KOPT-K1 (cell line): ENCODE results near the gene TIPARP.

Source experiments
- H3K27ac ChIP-seq: fragments of 200-600 bp; sonication (generic); 2 replicates; pipeline ENCODE4 v1.5.1; 2016; ENCODE audit warnings: antibody characterized with exemption, mild to moderate bottlenecking, low read depth, low read length; ENCODE audit not compliant: poor library complexity, severe bottlenecking
- H3K36me3 ChIP-seq: fragments of 200-600 bp; sonication (generic); 2 replicates; pipeline ENCODE4 v1.5.1; 2017; ENCODE audit warnings: antibody characterized with exemption, mild to moderate bottlenecking, low read length, moderate library complexity; ENCODE audit not compliant: insufficient read depth
- H3K9me3 ChIP-seq: fragments of 200-600 bp; sonication (generic); 2 replicates; pipeline ENCODE4 v1.5.1; 2017; ENCODE audit warnings: antibody characterized with exemption, low read length, mild to moderate bottlenecking; ENCODE audit not compliant: insufficient read depth, poor library complexity, severe bottlenecking

The TIPARP gene

DNA sequence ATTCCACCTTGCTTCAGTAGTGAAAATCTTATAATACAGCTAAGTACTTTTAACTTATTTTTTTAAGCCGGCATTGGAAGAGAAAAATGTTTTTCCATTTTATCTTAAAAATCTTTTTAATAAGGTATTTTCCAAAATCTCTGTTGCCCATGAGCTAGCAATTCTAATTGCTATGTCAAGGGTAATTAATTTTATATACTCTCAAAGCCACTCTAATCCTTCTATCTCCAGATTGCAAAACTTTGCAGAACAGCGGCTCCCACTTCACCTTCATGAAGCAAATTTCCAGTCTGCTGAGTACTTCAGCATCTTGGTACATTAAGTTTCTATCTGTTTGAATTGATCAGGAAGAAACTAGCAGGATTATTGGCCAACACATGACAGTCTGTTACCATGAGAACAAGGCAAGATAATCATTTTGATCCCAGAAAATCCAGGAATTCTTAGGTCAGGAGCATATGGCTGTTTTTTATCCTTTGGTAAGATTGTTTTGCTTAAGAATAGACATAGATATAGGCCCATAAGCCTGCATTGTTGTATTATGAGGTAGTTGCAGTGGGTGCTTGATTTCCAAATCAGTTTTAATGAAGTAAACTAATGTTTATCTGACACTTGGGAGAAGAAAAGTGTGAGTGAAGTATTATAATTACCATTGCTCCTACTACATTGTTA, 6.0 kb downstream of the TIPARP start:
- Histone ChIP-seq H3K27ac (no peak overlapping the region), H3K36me3 (peaks cover 44% of the 10 kb centered on the region), H3K9me3 (no peaks in the 10 kb centered on the region)

DNA sequence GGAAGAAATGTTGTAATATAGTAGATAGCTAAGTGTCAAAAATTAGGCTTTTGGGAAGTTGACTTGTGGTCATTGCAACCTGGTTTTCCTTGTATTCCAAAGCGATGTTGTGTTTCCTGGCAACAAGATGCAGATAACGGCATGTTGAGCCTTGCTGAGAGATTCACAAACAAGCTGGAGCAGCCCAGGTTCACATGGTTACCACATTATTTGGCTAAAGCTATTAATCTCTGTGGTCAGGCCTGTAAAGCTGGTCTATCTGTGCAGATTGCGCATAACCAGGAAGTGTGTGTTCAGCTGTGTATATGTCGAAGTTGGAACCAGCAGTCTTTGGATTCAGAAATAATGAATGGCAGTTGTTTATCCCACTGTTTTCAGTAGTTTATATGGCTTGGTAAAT, 6.6 kb downstream of the TIPARP start:
- no peaks in the 10 kb centered on the region for H3K9me3 ChIP-seq
- H3K27ac ChIP-seq, result no peak overlapping the region
- peaks cover 44% of the 10 kb centered on the region for H3K36me3 ChIP-seq

DNA sequence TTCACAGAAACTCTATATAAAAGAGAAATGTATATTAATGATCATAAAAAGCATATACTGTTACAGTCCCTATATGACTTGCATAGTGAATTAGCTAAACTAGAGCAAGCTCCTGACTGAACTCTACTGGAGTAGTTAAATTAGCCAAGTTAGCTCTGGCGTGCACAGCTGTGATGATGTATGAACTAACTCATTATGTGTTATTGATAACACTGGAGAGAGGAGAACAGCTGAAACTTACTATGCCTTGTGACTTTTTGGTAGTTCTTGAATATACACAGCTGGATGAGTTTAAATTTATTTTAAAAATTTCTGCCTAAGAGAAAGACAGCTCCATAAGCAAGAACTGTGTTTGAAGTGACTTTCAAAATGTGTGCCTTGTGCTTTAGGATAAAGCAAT, 8.1 kb downstream of the TIPARP start:
- Histone ChIP-seq H3K9me3 (no peaks in the 10 kb centered on the region), H3K27ac (no peak overlapping the region), H3K36me3 (peaks cover 44% of the 10 kb centered on the region)

DNA sequence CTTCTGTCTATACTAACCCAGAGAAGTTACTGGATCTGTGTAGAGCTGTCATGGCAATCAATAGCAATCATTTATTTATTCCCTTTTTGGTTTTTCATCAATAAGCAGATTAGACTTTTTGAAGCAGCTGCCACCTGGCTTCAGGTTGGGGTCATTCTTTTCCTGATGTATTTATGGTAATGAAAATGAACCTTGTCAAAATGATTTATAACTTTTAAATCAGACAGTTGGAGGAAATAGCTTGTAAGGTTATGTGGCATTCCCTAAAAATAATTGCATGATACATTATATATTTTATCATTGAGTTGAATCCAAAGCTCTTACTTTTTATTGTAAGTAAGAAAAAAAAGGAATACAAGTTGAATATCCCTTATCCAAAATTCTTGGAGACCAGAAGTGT, 8.6 kb downstream of the TIPARP start:
- no peaks in the 10 kb centered on the region for H3K9me3 ChIP-seq
- no peak overlapping the region for H3K27ac ChIP-seq
- peaks cover 39% of the 10 kb centered on the region for H3K36me3 ChIP-seq

DNA sequence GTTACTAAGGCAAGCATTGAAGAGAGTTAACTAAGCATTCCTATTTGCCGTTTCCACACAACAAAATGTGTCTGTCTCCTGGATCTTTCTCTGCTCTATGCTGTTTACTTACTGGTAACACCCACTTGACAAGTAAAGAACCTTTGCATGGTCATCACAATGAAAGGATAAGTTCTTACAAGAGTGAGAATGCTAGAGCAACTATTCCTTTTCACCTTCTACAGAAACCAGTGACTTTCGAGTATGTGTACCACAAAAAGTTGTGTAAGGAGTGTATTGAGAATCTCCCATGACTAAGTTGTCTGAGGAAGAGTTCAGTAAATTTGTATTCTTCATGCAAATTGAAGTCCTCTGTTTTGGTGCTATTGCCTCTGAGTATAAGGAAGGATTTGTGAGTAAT, 10.8 kb downstream of the TIPARP start:
- no peak overlapping the region for H3K27ac ChIP-seq
- peaks cover 18% of the 10 kb centered on the region for H3K36me3 ChIP-seq
- H3K9me3 ChIP-seq, result no peaks in the 10 kb centered on the region

DNA sequence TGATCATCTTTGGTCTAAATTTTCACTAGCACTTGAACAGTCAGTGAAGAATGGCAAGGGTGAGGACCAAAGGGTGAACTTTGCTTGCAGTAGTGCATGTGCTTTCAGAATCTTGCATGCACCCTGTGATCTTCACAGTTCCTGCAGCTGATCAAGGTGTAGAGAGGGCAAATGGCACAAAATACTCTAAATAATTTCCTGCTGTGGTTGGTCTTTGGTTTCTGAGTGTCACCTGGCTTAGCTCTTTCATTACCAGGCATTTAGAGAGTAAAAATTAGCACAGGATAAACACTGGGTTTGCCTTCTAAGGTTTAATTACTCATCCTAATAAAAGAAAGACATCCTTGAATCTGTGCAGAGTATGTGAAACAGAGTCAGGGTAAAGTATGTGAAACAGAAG, 11.4 kb downstream of the TIPARP start:
- peaks cover 13% of the 10 kb centered on the region for H3K36me3 ChIP-seq

DNA sequence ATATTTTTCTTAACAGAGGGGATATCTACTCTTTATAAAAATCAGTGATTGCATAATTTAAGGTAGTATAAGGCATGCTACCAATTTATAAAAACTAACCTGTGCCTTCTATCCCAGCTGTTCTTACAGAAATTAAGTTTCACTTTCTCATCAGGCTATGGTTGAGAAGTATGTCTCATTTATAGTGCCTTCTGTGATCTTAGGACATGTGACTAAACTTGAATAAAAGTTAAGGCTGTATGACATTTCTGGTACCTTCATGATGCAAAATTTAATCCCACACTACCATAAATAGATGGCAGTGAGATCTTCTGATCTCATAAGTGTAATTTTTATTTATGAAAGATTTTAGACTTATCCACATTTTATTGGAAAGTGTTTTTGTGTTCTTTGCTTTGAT, 12.6 kb downstream of the TIPARP start:
- Histone ChIP-seq H3K27ac (no peak overlapping the region), H3K36me3 (0 out of 2 replicates have a peak, but pooled peaks cover under 1% of the 10 kb centered on the region), H3K9me3 (no peaks in the 10 kb centered on the region)

More for the DNA sequence above, 11.4 kb downstream of the TIPARP start:
- no peaks in the 10 kb centered on the region for H3K9me3 ChIP-seq
- H3K27ac ChIP-seq, result no peak overlapping the region

DNA sequence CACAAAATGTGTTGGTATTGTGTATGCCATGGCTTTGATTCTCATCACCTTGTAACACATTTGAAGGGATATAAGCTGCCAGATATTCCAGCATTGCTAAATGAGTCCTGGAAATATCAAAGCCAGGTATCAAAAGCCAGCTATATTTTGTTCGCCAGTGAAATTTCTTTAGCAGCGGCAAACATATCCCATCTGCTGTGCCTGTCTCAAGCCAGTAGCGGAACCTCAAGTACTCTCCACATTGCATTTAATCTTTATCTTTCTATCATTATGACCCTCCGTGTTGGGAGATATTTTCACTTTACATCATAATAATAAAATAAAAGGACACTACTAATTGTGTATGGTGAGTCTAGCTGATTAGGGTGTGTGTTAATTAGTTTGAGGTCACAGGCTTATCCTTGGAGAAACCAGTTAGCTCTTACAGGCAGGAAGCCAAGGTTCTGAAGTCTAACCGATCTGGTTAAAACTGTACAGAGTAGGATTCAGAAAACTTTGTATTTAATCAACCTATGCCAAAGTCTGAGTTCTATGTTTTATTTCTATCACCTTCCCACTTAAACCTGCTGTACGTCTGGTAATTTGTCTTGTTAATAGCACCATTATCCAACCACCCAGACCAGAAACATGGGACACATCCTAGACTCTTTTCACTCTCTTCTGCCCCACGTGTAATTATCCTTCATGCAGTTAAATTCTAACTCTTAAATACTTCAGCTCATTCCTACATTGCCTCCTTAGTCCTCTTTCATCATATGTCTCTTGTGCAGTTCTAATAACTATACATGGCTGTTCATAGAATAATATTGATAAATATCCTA, 14.5 kb downstream of the TIPARP start:
- Histone ChIP-seq H3K27ac (no peak overlapping the region), H3K36me3 (peaks cover 5% of the 10 kb centered on the region; the same call in 1 of the 2 replicates), H3K9me3 (no peaks in the 10 kb centered on the region)

DNA sequence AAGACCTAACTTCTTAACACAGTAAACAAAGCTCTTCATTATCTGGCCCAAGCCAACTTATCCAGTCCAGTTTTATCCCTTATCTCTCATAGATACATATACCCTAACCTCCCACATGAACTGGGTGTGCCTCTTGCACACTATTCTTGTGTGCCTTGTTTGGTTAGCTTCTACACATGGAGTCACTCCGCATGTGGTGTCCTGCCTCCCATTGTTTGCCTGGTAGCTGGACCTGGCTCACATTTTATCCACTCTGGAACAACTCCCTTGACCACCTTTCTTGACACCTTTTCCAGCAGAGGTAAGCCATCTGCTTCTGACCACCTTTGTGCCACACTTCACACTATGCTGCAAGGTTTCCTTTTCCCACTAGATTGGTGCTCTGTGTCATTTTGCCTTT, 15.2 kb downstream of the TIPARP start:
- H3K27ac ChIP-seq, result no peak overlapping the region

DNA sequence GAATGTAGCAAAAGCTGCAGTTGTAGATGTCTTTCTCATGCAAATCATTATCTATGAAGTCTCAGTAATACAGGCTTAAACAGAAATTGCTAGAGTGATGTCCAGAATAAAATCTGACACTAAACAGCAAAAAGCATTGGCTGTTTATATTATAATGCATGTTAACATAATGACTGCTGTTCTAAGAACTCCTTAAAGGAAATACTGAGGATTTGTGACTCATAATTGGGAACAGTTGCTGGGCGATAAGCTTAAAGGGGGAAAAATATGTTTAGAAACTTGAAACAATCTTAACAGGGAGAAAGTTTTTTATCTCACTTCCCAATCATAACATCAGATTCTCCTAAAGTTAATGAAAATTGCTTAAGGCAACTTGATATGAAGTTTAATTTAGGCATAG, 17.5 kb downstream of the TIPARP start:
- Histone ChIP-seq H3K9me3 (no peaks in the 10 kb centered on the region), H3K36me3 (peaks cover 36% of the 10 kb centered on the region), H3K27ac (no peak overlapping the region)

More for the DNA sequence above, 15.2 kb downstream of the TIPARP start:
- H3K9me3 ChIP-seq, result no peaks in the 10 kb centered on the region
- H3K36me3 ChIP-seq, result peaks cover 13% of the 10 kb centered on the region

DNA sequence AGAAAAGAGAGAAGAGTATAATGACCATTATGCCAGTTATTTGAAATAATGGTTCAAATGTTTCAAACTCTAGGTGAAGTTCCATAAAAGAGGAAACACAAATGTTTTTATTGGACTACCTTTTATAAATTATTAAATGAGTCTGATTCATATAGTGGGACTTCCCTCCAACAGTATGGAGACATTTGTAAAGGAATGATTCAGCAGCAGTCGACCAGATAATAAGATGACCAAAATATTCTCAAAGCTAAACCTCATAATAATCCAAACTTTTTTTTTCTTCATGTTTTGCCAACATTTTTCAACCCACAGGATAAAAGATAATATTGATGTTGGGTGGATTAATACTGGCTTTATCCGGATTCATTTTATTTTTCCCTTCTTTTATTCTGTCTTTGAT, 18.8 kb downstream of the TIPARP start:
- Histone ChIP-seq H3K9me3 (no peaks in the 10 kb centered on the region), H3K36me3 (peaks cover 48% of the 10 kb centered on the region), H3K27ac (no peak overlapping the region)

DNA sequence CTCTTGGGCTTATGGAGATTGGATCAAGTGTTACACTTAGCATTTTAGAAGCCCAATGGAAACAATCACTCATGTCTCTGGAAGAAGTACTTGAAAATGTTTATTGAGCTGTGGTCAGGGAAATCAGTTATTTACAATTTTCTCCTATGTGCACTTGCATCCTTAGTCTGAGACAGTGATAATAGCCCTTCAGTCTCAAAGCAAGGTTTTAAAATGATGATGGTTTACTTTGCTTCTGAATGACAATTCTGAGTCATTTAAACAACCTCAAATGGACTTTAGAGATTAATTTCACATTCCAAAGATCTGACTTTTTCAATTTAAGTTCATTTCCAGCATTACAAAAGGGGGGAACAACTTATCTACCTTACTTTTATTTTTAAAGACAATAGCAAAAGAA, 20.1 kb downstream of the TIPARP start:
- Histone ChIP-seq H3K36me3 (peaks cover 56% of the 10 kb centered on the region), H3K27ac (no peak overlapping the region), H3K9me3 (no peaks in the 10 kb centered on the region)

DNA sequence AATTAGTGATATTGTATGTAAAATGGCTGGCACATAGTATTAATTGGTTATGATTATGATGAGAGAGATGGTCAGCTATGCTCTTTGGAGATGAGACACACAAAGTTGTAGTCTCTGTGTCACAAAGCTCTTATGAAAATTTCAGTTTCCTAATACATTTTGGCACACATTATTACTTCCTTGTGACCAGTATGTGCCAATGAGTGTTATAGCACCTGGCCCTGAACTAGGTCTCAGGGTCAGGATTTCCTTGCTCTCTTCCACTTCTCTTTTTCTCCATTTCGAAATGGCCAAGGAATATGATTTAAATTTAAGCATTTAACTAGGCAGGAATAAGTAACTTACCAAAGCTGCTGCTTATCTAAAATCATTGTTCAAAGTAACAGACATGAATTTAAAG, 28.0 kb downstream of the TIPARP start:
- Histone ChIP-seq H3K36me3 (peaks cover 56% of the 10 kb centered on the region), H3K27ac (no peak overlapping the region), H3K9me3 (no peaks in the 10 kb centered on the region)

DNA sequence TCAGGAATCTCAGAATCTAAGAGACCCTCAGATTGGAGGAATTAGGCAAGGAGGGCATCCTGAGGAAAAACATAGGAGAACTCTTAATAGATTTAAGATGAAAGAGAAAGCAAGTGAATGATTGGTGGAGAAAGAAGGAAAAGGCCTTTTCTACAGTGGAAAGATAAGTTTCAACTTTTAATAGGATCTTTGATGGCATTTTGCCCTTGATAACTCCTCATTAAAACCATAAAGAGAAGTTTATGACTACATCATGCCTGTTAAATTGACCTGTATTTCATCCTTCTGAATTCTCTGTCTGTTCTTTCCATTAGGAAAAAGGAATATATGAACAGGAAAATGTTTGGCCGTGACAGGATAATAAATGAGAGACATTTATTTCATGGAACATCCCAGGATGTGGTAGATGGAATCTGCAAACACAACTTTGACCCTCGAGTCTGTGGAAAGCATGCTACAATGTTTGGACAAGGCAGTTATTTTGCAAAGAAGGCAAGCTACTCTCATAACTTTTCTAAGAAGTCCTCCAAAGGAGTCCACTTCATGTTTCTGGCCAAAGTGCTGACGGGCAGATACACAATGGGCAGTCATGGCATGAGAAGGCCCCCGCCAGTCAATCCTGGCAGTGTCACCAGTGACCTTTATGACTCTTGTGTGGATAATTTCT, 30.1 kb downstream of the TIPARP start:
- Histone ChIP-seq H3K9me3 (no peaks in the 10 kb centered on the region), H3K27ac (no peak overlapping the region), H3K36me3 (peaks cover 56% of the 10 kb centered on the region)
